ENCODE data around the gene NOP9.

The NOP9 gene

DNA sequence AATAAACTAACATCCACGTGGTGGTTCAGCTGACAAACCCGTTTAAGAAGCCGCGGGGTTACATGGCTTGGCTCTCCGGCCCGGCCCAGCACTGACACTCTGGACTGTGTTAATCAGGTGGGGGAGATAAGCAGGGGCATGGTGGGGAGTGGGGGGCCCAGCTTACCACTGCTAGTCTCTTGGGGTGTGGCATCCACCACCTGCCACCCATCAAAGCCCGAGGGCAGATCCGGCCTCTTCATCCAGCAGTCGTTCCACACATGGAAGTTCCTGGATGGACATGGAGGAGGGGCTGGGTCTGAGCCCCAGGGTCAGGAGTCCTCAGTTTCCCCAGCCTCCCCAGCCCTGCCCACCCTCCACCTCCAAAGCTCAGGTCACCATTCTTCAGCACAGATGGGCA lies 41.5 kb upstream of the NOP9 start:
- H3K36me3 ChIP-seq (ENCODE audit: low read length), result no peaks in the 10 kb centered on the region
- no peak overlapping the region for H3K9ac ChIP-seq (ENCODE audit: low read length)
- no peaks in the 10 kb centered on the region for H3K9me2 ChIP-seq (replicated peaks; ENCODE audit: insufficient read depth, low read length)
- H3K27me3 ChIP-seq (ENCODE audit: low read length), result no peaks in the 10 kb centered on the region
- no peak overlapping the region for H3K4me2 ChIP-seq (ENCODE audit: low read depth, low read length, poor library complexity, severe bottlenecking)
- H3K79me2 ChIP-seq (ENCODE audit: insufficient read depth, low read length), result no peaks in the 10 kb centered on the region
- TF ChIP-seq, protein P1, sequence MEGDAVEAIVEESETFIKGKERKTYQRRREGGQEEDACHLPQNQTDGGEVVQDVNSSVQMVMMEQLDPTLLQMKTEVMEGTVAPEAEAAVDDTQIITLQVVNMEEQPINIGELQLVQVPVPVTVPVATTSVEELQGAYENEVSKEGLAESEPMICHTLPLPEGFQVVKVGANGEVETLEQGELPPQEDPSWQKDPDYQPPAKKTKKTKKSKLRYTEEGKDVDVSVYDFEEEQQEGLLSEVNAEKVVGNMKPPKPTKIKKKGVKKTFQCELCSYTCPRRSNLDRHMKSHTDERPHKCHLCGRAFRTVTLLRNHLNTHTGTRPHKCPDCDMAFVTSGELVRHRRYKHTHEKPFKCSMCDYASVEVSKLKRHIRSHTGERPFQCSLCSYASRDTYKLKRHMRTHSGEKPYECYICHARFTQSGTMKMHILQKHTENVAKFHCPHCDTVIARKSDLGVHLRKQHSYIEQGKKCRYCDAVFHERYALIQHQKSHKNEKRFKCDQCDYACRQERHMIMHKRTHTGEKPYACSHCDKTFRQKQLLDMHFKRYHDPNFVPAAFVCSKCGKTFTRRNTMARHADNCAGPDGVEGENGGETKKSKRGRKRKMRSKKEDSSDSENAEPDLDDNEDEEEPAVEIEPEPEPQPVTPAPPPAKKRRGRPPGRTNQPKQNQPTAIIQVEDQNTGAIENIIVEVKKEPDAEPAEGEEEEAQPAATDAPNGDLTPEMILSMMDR (IDR thresholded peaks at IDR 0.05; ENCODE audit: insufficient read depth, low read length, poor library complexity, severe bottlenecking), result no peak
- no peak for TF ChIP-seq EZH2phosphoT487 (conservative IDR thresholded peaks at IDR 0.05; ENCODE audit: low read length)
- H3K9me3 ChIP-seq (ENCODE audit: insufficient read depth, low read length), result no peaks in the 10 kb centered on the region
- no peaks in the 10 kb centered on the region for H3F3A ChIP-seq (ENCODE audit: insufficient read depth)
- no peak overlapping the region for H2AFZ ChIP-seq (ENCODE audit: low read depth, low read length, severe bottlenecking)
- H3K27ac ChIP-seq (ENCODE audit: low read depth, low read length), result no peak overlapping the region
- no peak overlapping the region for H3K4me3 ChIP-seq (ENCODE audit: insufficient read depth, low read length, poor library complexity, severe bottlenecking)
- no peaks in the 10 kb centered on the region for H4K20me1 ChIP-seq (ENCODE audit: low read depth, low read length)

- Histone ChIP-seq H3K36me3 (ENCODE audit: low read length) (no peaks in the 10 kb centered on the region), H3K4me3 (ENCODE audit: insufficient read depth, low read length, poor library complexity, severe bottlenecking) (no peak overlapping the region), H3K4me2 (ENCODE audit: low read depth, low read length, poor library complexity, severe bottlenecking) (no peak overlapping the region), H3K27ac (ENCODE audit: low read depth, low read length) (no peak overlapping the region), H3K27me3 (ENCODE audit: low read length) (no peaks in the 10 kb centered on the region), H3F3A (ENCODE audit: insufficient read depth) (no peaks in the 10 kb centered on the region), H4K20me1 (ENCODE audit: low read depth, low read length) (no peaks in the 10 kb centered on the region), H3K9me2 (replicated peaks; ENCODE audit: insufficient read depth, low read length) (no peaks in the 10 kb centered on the region), H3K9me3 (ENCODE audit: insufficient read depth, low read length) (no peaks in the 10 kb centered on the region), H3K79me2 (ENCODE audit: insufficient read depth, low read length) (no peaks in the 10 kb centered on the region), H2AFZ (ENCODE audit: low read depth, low read length, severe bottlenecking) (no peak overlapping the region), H3K9ac (ENCODE audit: low read length) (no peak overlapping the region)
- TF ChIP-seq EZH2phosphoT487 (conservative IDR thresholded peaks at IDR 0.05; ENCODE audit: low read length), result no peak
- TF ChIP-seq, protein P1 (IDR thresholded peaks at IDR 0.05; ENCODE audit: insufficient read depth, low read length, poor library complexity, severe bottlenecking), result no peak
These were observed 40.9 kb upstream of the NOP9 start for GRCh38 chr14:24258548-24259265.

- H3K27me3 ChIP-seq (ENCODE audit: low read length), result no peaks in the 10 kb centered on the region
- H3K79me2 ChIP-seq (ENCODE audit: insufficient read depth, low read length), result no peaks in the 10 kb centered on the region
- no peaks in the 10 kb centered on the region for H3K36me3 ChIP-seq (ENCODE audit: low read length)
- no peak overlapping the region for H2AFZ ChIP-seq (ENCODE audit: low read depth, low read length, severe bottlenecking)
- no peaks in the 10 kb centered on the region for H3K9me3 ChIP-seq (ENCODE audit: insufficient read depth, low read length)
- H4K20me1 ChIP-seq (ENCODE audit: low read depth, low read length), result no peaks in the 10 kb centered on the region
- no peaks in the 10 kb centered on the region for H3F3A ChIP-seq (ENCODE audit: insufficient read depth)
- H3K9ac ChIP-seq (ENCODE audit: low read length), result no peak overlapping the region
- H3K9me2 ChIP-seq (replicated peaks; ENCODE audit: insufficient read depth, low read length), result no peaks in the 10 kb centered on the region
- no peak overlapping the region for H3K27ac ChIP-seq (ENCODE audit: low read depth, low read length)
- H3K4me2 ChIP-seq (ENCODE audit: low read depth, low read length, poor library complexity, severe bottlenecking), result no peak overlapping the region
- TF ChIP-seq, protein P1 (IDR thresholded peaks at IDR 0.05; ENCODE audit: insufficient read depth, low read length, poor library complexity, severe bottlenecking), result no peak
- no peak for TF ChIP-seq EZH2phosphoT487 (conservative IDR thresholded peaks at IDR 0.05; ENCODE audit: low read length)
- no peak overlapping the region for H3K4me3 ChIP-seq (ENCODE audit: insufficient read depth, low read length, poor library complexity, severe bottlenecking)
These were observed 40.2 kb upstream of the NOP9 start for GRCh38 chr14:24259282-24260025.

All from SU-DHL-6 (cell line).